Ecto neural progenitor cell (in vitro differentiated cells): ENCODE measurements around the gene BBS10.
"Not testable (repeated sequence)": the region's sequence is repeated elsewhere in the genome, so short reads cannot be mapped to it uniquely, and the experiment has no call there.

Source experiments
- DNase-seq: peaks from one replicate; pipeline ENCODE4 v3.0.0-alpha.2; 2018; ENCODE audit warnings: low spot score

Gene BBS10

DNA sequence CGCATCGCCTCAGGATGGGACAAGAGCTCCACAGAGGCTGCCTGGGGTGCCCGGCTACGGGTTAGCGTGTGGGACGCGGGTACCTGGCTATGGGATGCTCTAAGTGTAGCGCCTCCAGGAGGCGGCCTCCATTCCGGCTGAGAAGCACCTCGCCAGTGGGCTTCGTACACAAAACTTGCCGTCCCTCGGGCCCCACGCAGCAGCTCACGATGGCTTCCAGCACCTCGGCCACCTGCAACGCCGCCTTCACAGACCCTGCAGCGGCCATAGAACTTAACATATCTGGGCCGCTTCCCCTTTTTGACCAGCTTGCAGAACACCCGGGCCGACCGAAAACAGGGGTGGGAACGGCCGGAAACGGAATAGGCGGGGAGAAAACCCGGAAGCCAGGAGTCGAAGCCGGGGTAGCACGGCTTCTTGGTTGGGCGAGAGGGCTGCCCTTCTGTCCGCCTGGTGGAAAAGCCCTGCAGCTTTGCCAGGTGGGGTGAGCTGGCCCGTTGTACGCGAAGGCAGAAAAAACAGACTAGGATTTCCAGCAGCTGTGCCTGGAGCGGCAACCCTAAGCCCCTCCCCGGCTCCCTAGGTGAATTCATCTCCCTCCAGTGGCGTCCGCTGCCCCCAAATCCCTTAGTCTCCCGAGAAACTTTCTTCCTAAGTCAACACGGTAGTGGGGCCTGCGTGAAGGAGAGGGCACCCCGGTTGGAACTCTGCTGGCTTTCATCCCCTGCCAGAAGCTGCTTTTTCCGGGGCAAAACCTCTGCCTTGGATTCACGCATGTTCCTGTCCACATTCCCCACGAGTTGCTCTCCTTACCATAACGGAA is at the start of gene BBS10:
BBS10 (minus strand) TSS at position 337 of the 823 bp plus-strand sequence; CDS start at position 280, 57 bp downstream.
- DNase-seq: peak; percentile 95

DNA sequence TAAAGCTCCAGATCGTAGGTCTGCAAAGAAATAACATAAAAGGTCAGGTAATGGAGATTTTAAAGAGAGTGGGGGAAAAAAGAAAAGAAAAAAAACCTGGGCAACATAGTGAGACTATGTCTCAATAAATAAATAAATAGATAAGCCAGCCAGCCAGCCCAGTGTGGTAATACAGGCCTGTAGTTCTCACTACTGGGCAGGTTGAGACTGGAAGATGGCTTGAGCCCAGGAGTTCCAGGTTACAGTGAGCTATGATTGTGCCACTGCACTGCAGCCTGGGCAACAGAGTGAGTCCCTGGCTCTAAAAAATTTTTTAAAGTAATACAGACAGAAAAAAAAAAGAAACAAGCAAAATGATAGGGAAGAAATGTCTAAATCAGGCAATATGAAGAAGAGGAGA is 43.2 kb upstream of the BBS10 start:
- DNase-seq: no peak

DNA sequence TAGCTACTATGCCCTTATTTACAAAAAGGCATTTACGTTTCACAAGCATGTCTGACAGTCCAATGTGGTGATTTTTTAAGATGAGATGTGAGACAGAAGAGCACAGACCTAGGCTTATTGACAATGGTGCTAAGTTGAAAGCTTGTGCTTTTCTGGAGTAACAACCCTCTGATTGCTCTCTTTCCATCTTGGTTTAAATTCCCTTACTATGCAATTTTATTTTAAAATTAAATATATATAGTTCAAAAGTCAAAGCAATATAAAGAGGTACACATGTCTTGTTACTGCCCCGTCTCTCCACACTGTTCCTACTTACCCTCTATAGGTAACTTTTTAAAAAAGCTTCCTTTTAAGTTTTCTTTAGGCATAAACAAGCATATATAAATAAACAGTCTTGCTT is 39.4 kb upstream of the BBS10 start:
- DNase-seq: no peak

DNA sequence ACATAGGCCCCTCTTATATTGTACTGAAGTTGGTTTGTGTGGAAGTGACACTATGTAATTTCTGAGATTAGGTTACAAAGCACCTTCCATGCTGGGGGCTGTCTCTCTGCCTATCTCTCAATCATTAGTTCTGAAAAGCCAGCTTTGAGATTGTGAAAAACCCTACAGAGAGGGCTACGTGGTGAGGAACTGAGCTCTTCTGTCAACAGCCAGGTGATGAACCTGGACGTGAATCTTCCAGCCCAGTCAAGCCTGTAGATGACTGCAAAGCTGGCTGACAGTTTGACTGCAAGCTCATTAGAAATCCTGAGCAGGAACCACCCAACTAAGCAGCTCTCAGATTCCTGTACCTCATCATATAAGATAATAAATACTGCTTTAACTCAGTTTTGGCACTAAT is 36.3 kb upstream of the BBS10 start:
- no peak for DNase-seq

DNA sequence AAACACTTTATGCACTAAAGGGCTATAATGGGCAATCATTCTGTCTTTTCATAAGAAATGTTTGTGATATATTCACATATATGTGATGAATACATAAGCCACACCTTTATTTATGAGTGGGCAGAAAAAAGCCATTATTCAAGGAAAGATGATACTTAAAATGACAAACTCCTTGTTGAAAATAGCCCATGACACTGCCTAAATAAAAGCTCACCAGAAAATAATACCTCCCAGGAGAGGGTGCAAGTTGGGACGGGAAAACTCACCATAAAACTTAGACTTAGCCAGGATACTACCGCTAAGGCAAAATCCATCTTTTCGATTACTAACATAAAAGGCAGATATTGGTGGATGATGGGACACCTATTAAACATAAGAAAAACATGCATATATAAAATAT is 35.8 kb upstream of the BBS10 start:
- DNase-seq: no peak

GRCh38 chr12:76379261-76379660 is 31.0 kb upstream of the BBS10 start:
- no peak for DNase-seq

- not testable (repeated sequence) for DNase-seq
Measured at GRCh38 chr12:76376876-76377275, 28.7 kb upstream of the BBS10 start.

- DNase-seq: no peak
Measured at GRCh38 chr12:76375939-76376338, 27.7 kb upstream of the BBS10 start.

DNA sequence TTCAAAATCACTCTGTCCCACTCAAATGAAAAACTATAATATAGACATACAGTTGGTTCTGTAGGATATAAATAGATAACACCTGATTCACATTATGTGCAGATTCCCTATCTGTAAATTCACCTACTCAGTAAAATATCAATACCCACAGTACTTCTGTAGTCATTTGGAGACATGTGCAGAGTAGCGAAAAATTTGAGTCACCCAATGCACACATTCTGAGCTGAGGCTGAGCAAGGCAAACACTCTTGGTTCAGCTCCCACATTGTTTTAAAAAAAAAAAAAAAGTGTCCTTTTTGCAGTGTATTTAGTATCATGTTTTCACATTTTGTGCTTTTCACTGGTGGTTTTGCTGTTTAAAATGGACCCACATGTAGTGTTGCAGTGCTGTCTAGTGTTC is 27.3 kb upstream of the BBS10 start:
- no peak for DNase-seq

DNA sequence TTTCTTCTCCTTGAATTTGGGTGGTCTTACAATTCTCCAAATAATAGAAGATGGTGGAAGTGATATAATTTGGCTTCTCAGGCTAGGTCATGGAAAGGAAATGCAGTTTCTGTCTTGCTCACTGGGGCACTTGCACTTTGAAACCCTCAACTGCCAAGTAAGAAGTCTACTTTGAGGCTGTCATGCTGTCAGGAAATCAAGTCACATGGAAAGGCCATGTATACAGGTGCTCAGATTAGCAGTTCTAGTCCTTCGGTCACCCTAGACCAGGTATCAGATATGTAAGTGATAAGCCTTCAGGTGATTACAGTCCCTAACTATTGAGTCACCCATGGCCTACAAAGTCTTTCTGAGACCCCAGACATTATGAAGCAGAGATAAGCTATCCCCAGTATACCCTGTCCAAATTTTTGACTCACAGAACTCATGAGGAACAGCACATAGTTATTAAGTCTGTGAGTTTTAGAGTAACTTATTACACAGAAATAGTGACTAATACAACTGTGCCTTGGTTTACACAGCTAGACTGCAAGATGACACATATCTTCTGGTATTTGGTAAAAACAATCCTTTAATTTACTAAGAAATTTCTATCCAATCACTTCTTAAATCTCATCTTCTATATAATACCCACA is 26.3 kb upstream of the BBS10 start:
- DNase-seq: no peak

DNA sequence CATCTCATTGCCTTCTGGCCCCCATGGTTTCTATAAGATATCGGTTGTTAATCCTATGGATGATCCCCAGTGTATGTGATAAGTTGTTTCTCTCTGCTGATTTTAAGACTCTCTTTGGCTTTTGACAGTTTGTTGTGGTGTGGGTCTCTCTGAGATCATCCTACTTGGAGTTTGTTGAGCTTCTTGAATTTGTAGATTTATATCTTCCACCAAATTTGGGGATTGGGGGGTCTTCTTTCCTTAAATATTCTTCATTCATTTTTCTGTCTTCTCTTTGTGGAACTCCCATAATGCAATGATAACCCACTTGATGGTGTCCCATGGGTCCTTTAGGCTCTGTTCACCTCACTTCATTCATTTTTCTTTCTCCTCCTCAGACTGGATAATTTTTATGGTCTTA is 20.0 kb upstream of the BBS10 start:
- no peak for DNase-seq

GRCh38 chr12:76366163-76366562 is 17.9 kb upstream of the BBS10 start:
- DNase-seq: no peak

DNA sequence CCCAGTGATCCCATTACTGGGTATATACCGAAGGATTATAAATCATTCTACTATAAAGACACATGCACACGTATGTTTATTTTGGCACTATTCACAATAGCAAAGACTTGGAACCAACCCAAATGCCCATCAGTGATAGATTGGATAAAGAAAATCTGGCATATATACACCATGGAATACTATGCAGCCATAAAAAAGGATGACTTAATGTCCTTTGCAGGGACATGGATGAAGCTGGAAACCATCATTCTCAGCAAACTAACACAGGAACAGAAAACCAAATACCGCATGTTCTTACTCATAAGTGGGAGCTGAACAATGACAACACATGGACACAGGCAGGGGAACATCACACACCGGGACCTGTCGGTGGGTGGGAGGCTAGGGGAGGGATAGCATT is 15.9 kb upstream of the BBS10 start:
- DNase-seq: not testable (repeated sequence)

DNA sequence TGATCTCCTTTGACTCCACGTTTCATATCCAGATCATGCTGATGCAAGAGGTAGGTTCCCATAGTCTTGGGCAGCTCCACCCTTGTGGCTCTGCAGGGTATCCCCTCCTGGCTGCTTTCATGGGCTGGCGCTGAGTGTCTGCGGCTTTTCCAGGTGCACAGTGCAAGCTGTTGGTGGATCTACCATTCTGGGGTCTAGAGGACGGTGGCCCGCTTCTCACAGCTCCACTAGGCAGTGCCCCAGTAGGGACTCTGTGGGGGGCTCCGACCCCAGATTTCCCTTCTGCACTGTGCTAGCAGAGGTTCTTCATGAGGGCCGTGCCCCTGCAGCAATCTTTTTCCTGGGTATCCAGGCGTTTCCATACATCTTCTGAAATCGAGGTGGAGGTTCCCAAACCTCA is 12.1 kb upstream of the BBS10 start:
- no peak for DNase-seq

DNA sequence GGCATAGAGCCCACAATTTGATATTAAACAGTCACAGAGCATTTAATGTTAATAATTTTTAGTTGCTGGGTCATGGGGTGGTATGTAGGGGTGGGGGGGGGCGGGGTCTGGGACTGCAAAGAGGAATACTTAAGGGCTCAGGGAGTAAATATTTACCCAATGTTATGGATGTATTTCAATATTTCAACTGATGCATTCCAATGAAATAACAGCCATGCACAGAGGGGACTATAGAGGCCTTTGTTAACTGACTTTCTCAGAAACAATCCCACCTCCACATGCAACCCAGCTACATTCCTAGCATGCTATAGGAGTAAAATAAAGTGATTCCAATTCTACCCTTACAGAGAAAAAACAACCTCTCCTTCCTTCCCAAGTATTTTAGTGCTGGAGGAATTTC is 7.9 kb upstream of the BBS10 start:
- no peak for DNase-seq

- no peak for DNase-seq
Measured at GRCh38 chr12:76346798-76347420, 1.3 kb downstream of the BBS10 start.

GRCh38 chr12:76346236-76346635 is 2.0 kb downstream of the BBS10 start:
- DNase-seq: no peak

DNA sequence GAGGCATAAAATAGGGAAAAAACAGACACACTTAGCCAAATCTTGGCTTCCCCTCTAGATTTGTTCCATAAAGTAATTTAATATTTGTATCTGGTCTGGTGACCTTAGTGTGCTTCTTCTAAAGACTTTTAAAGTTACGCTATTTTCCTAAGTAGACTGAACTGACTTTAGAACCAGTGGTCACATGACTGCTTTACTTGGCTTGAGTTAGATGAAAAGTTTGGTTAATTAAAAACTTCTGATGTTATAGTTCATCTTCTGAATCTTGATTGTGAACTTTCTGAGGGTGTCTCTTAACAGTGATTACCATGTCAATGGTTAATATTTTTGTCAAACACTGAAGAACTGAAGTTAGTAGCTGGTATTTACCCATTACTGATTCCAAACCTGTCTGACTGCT is 2.6 kb downstream of the BBS10 start:
- no peak for DNase-seq

DNA sequence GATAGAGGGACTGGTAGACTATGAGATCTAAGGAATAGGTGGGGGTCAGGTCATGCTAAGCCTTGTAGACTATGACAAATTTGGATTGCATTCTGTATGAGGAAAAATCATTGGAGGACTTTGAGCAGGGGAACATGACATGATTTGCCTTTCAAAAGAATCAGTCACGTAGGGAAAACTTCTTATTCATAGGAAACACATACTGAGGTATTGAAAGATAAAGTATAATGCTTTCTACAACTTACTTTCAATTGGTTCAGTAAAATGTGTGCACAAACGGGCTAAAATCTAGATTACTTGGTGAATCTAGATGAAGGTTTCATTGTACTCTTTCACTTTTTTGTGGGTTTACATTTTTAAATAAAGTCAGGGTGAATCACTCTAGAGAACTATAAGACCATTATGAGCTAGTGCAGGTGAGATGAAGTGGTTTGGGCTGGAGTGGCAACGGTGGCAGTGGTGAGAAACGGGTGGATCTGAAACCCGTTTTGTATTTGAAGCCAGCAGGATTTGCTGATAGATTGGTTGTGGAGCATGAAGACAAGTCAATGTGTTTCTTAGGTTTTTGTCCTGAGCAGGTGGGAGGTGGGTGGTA is 6.7 kb downstream of the BBS10 start:
- DNase-seq: no peak

DNA sequence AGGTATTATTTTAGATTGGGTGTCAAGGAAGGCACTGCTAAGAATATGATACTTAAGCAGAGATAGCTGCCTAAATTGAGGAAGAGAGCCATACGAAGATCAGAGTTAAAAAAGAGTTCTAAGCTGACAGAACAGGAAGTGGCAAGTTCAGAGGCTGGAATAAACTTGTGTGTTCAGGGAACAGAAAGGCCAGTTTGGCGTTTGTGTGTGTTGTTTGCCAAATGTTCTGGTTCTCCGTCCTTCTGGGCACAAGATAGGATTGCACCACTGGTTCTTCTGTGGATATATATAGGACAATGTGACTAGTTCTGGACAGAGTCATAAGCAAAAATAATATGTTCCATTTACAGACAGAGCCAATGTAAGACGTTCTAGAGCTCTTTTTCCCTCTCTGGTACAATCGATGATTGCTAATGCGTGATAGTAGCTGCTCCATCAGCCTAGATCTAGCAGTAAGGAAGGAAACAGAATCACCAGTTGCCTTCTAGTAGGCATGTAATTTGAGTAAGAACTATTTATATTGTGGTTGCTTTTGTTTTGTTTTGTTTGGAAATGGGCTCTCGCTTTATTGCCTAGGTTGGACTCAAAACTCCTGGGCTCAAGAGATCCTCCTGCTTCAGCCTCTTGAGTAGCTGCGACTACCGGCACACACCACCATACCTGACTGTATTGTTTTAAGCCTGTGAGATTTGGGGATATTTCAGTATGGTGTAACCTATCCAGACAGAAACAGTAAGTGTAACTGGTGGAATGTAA is 7.4 kb downstream of the BBS10 start:
- DNase-seq: no peak

GRCh38 chr12:76337583-76337982 is 10.6 kb downstream of the BBS10 start:
- DNase-seq: no peak

- no peak for DNase-seq
Measured at GRCh38 chr12:76332606-76333005, 15.6 kb downstream of the BBS10 start.
